Measurements from ENCODE around the gene MYRIP.

The MYRIP gene

GRCh38 chr3:39910135-39910534 lies 100.7 kb downstream of the MYRIP start:
- no peak for DNase-seq

- DNase-seq = no peak
Observed at GRCh38 chr3:39910826-39911464, 101.5 kb downstream of the MYRIP start.

GRCh38 chr3:39911465-39912309 lies 102.3 kb downstream of the MYRIP start:
- no peak for DNase-seq

- no peak for DNase-seq
Observed at GRCh38 chr3:39915027-39915426, 105.6 kb downstream of the MYRIP start.

GRCh38 chr3:39917065-39917773 lies 107.8 kb downstream of the MYRIP start:
- DNase-seq = no peak

- no peak for DNase-seq
Observed at GRCh38 chr3:39919281-39919680, 109.9 kb downstream of the MYRIP start.

GRCh38 chr3:39920271-39920670 lies 110.9 kb downstream of the MYRIP start:
- no peak for DNase-seq

- DNase-seq = no peak
Observed at GRCh38 chr3:39927479-39927878, 118.1 kb downstream of the MYRIP start.

- no peak for DNase-seq
Observed at GRCh38 chr3:39933986-39934693, 124.7 kb downstream of the MYRIP start.

- no peak for DNase-seq
Observed at GRCh38 chr3:39934696-39935095, 125.3 kb downstream of the MYRIP start.

GRCh38 chr3:39935261-39935660 lies 125.9 kb downstream of the MYRIP start:
- DNase-seq = no peak

GRCh38 chr3:39936848-39937247 lies 127.4 kb downstream of the MYRIP start:
- no peak for DNase-seq

- DNase-seq = no peak
Observed at GRCh38 chr3:39937315-39937714, 127.9 kb downstream of the MYRIP start.

- DNase-seq = no peak
Observed at GRCh38 chr3:39937874-39938273, 128.5 kb downstream of the MYRIP start.

- DNase-seq = no peak
Observed at GRCh38 chr3:39941931-39942330, 132.5 kb downstream of the MYRIP start.

- no peak for DNase-seq
Observed at GRCh38 chr3:39960515-39961191, 151.2 kb downstream of the MYRIP start.

- no peak for DNase-seq
Observed at GRCh38 chr3:39961230-39961629, 151.8 kb downstream of the MYRIP start.

GRCh38 chr3:39962581-39962980 lies 153.2 kb downstream of the MYRIP start:
- no peak for DNase-seq

- DNase-seq = no peak
Observed at GRCh38 chr3:39965461-39965860, 156.1 kb downstream of the MYRIP start.

GRCh38 chr3:39965997-39966396 lies 156.6 kb downstream of the MYRIP start:
- no peak for DNase-seq

GRCh38 chr3:39970982-39971381 lies 161.6 kb downstream of the MYRIP start:
- DNase-seq = no peak

- no peak for DNase-seq
Observed at GRCh38 chr3:39971559-39972031, 162.2 kb downstream of the MYRIP start.
